Effector memory CD8-positive, alpha-beta T cell (primary cell): Measurements from ENCODE around the gene PPP1R3F.
A peak's percentile ranks its signal among the peaks of the same experiment; 100 is the strongest.
"Not testable (repeated sequence)": the region's sequence is repeated elsewhere in the genome, so short reads cannot be mapped to it uniquely, and the experiment has no call there.

Experiments used
- ATAC-seq: fragments of 150-1000 bp; cut with Tn5 transposase; replicated peaks from 2 replicates; pipeline ENCODE4 v1.10.0; 2021; ENCODE audit warnings: mild to moderate bottlenecking, moderate library complexity
- DNase-seq, 3 experiments: peaks; one replicate each; pipeline ENCODE4 v3.0.0; 2021
- H3K27ac Mint-ChIP-seq, 2 donors: one replicate each; pipeline ENCODE4 v1.8.0; 2022; ENCODE audit warnings: mild to moderate bottlenecking in 2 of 2, mixed read lengths in 2 of 2, moderate library complexity in 2 of 2
- H3K27me3 Mint-ChIP-seq, 2 donors: one replicate each; pipeline ENCODE4 v1.8.0; 2022; ENCODE audit warnings: mixed read lengths in 2 of 2
- H3K36me3 Mint-ChIP-seq: one replicate; pipeline ENCODE4 v1.8.0; 2022; ENCODE audit warnings: mild to moderate bottlenecking, moderate library complexity, mixed read lengths; ENCODE audit not compliant: insufficient read depth
- H3K4me1 Mint-ChIP-seq, 2 donors: one replicate each; pipeline ENCODE4 v1.8.0; 2022; ENCODE audit warnings: low read depth in 2 of 2, mixed read lengths in 2 of 2
- H3K4me3 Mint-ChIP-seq, 2 donors: one replicate each; pipeline ENCODE4 v1.8.0; 2022; ENCODE audit warnings: mild to moderate bottlenecking in 2 of 2, mixed read lengths in 2 of 2, moderate library complexity in 2 of 2
- H3K9me3 Mint-ChIP-seq, 2 donors: one replicate each; pipeline ENCODE4 v1.8.0; 2022; ENCODE audit warnings: mixed read lengths in 2 of 2

The PPP1R3F gene

DNA sequence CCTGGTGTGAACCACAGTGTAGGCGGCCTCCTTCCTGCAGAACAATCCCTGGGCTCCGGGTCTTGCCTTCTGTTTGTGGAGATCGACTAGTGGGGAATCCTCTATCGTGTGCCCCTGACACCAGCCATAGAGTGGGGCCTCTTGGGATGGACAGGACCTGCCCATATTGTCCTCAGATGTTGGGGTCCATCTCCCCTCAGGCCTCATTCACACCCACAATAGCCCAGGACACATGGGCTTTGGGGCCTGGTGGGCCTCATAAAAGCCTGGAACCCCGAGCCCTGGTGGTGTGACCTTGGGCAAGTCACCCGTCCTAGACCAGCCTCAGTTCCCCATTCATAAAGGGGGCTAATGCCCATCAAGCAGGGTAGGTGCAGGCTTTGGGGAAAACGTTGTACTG lies 20.6 kb downstream of the PPP1R3F start:
- Mint-ChIP-seq H3K27ac (no peak overlapping the region), H3K9me3 (no peaks in the 10 kb centered on the region)

DNA sequence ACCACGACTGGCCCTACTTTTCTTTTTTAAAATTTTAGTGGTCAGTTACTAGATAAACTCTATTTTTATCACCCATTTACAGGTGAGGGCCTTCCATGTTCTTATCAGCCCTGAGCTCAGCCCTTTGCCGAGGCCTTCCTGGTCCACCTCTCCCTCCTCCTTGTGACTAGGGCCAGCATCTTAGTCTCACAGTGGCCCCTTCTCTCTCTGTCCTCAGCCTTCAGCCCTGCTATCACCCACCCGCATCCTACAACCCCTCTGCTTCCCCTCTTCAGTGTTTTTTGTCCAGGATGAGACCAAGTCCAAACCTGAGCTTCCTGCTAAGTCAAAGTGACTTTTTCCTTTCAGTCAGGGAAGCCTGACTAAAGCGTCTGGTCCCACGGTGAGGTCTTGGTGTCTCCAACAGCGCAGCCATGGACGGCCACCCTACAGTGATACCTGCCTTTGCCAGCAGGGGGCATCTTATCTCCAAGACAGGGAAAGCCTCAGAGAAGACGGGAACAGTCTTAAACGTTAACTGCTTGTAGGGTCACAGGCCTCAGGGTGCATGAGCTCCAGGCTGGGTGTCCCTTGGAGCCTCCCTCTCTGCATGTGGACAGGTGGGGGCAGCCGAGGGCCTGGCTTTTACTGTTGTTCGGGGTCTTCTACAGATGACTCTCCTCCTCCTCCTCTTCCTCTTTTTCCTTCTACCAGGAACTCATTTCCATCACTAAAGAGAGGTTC lies 22.2 kb downstream of the PPP1R3F start:
- H3K4me3 Mint-ChIP-seq: peak overlapping the region in 1 of 2 donors; percentile 33
- peak overlapping the region in 1 of 2 donors; percentile 74 for H3K27ac Mint-ChIP-seq

More for the DNA sequence above, 20.6 kb downstream of the PPP1R3F start:
- peaks cover 3% of the 10 kb centered on the region for H3K36me3 Mint-ChIP-seq
- ATAC-seq: no peak
- no peaks in the 10 kb centered on the region for H3K27me3 Mint-ChIP-seq
- no peak for DNase-seq
- no peak overlapping the region for H3K4me3 Mint-ChIP-seq
- peaks cover 20 to 26% of the 10 kb centered on the region in 2 donors for H3K4me1 Mint-ChIP-seq

GRCh38 chrX:49292400-49293362 lies 23.1 kb downstream of the PPP1R3F start:
- H3K4me3 Mint-ChIP-seq: peak overlapping the region in 1 of 2 donors; percentile 33
- H3K9me3 Mint-ChIP-seq: no peaks in the 10 kb centered on the region
- no peaks in the 10 kb centered on the region for H3K27me3 Mint-ChIP-seq
- DNase-seq (no peak), ATAC-seq (no peak)
- no peaks in the 10 kb centered on the region for H3K36me3 Mint-ChIP-seq
- peaks cover 18 to 20% of the 10 kb centered on the region in 2 donors for H3K4me1 Mint-ChIP-seq
- peak overlapping the region in 1 of 2 donors; percentile 74 for H3K27ac Mint-ChIP-seq

More for the DNA sequence above, 22.2 kb downstream of the PPP1R3F start:
- Mint-ChIP-seq H3K36me3 (no peaks in the 10 kb centered on the region), H3K4me1 (peaks cover 20 to 26% of the 10 kb centered on the region in 2 donors), H3K9me3 (no peaks in the 10 kb centered on the region), H3K27me3 (no peaks in the 10 kb centered on the region)
- ATAC-seq (peak; percentile 81), DNase-seq (peak; percentile 56 to 69 (median 60))

DNA sequence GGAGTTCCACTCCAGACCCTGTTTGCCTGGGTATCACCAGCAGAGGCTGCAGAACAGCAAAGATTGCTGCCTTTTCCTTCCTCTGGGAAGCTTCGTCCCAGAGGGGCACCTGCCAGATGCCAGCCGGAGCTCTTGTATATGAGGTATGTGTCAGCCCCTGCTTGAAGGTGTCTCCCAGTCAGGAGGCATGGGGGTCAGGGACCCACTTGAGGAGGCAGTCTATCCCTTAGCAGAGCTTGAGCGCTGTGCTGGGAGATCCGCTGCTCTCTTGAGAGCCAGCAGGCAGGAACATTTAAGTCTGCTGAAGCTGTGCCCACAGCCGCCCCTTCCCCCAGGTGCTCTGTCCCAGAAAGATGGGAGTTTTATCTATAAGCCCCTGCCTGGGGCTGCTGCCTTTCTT lies 29.7 kb downstream of the PPP1R3F start:
- H3K4me1 Mint-ChIP-seq, H3K27me3 Mint-ChIP-seq, H3K4me3 Mint-ChIP-seq, H3K36me3 Mint-ChIP-seq, ATAC-seq, DNase-seq, H3K9me3 Mint-ChIP-seq, H3K27ac Mint-ChIP-seq: not testable (repeated sequence)

DNA sequence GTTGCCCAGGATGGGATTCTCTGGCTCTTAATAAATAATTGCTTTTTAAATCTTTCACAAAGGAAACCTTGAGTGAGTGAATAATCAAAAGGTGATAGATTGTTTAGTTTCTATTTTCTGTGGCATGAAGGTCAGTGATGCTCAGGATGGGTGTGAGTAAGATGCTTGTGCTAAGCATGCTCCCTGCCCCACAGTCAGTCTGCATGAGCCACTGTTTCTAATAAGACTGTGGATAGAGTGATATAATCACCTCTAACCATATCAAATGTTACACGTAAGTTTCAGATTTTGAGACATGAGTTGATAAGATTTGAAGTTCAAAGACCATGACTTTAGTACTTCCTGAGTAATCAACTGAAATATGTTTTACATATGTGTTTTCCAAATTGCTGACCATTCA lies 31.1 kb downstream of the PPP1R3F start:
- no peak for DNase-seq
- Mint-ChIP-seq H3K27ac (no peak overlapping the region), H3K4me1 (no peaks in the 10 kb centered on the region), H3K9me3 (no peaks in the 10 kb centered on the region), H3K4me3 (no peak overlapping the region), H3K27me3 (no peaks in the 10 kb centered on the region), H3K36me3 (peaks cover 2% of the 10 kb centered on the region)
- no peak for ATAC-seq

- no peak within 1 kb of the TSS for H3K27ac Mint-ChIP-seq
- ATAC-seq (no peak), DNase-seq (no peak)
- H3K27me3 Mint-ChIP-seq: no peaks in the 10 kb centered on the region
- peaks cover 1 to 2% of the 10 kb centered on the region in 2 donors for H3K4me1 Mint-ChIP-seq
- H3K36me3 Mint-ChIP-seq: peaks cover 2% of the 10 kb centered on the region
- no peak within 1 kb of the TSS for H3K4me3 Mint-ChIP-seq
- H3K9me3 Mint-ChIP-seq: no peaks in the 10 kb centered on the region
These were observed 33.8 kb downstream of the PPP1R3F start, which contains the start of gene GAGE10 for GRCh38 chrX:49303346-49303745. Gene GAGE10 (plus strand): TSS chrX:49303646. CDS start chrX:49304860, 1,214 bp downstream.

DNA sequence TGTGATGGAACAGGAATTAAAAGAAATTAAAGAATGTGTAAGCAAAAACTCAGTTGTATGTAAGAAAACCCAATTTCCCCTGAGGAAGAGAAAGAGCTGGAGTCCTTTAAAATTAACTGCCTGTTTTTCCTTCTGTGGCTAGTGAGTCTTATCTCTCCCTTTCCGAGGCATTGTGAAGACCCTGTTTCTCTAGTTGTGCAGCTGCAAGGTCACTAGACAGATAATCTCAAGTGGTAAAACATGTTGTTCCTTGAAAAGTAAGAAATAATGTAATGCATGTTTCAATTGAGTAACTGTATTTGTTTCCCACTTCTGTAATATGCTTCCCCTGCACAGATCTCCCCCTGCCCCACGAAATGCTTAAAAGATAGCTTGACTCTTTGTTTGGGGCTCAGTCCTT lies 38.2 kb downstream of the PPP1R3F start:
- not testable (repeated sequence) for H3K4me3 Mint-ChIP-seq, DNase-seq, H3K36me3 Mint-ChIP-seq, H3K27ac Mint-ChIP-seq, H3K27me3 Mint-ChIP-seq, H3K9me3 Mint-ChIP-seq, ATAC-seq
- peaks cover 21% of the 10 kb centered on the region in 2 donors for H3K4me1 Mint-ChIP-seq

DNA sequence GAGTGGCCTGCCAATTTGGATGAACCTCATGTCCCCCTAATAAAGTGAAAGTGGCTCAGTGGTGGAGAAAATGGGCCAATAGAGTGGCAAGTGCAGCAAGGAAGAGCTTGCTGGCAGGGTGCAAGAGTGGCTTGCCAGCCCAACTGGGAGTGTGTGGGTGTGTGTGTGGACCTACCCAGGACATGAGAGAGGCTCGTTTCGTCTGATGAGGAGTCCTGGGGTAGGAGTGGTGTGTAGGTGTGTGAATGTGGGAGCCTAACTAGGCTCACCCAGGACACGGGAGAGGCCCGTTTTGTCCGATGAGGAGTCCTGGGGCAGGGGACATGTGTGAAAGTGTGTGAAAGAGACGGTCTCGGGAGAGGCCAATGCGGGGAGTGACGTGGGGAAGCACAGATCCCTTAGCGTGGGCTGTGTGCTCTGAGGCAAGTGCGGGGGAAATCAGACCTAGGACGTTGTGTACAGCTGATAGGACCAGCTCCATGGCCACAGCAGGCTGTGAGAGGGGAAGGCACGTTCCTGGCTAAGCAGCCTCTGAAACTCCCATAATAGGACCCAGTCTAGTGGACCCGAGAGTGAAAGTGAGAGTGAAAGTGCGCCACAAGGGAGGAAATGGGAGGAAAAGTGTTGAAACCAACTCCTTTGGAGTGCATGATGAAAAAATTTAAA lies 39.1 kb downstream of the PPP1R3F start:
- DNase-seq (peak in 1 of 3 experiments; percentile 1), ATAC-seq (peak; percentile 51)
- no peaks in the 10 kb centered on the region for H3K9me3 Mint-ChIP-seq
- peak overlapping the region; percentile 82 to 87 for H3K4me3 Mint-ChIP-seq
- H3K27ac Mint-ChIP-seq: peak overlapping the region; percentile 77 to 94
- no peaks in the 10 kb centered on the region for H3K36me3 Mint-ChIP-seq
- H3K27me3 Mint-ChIP-seq: no peaks in the 10 kb centered on the region
- H3K4me1 Mint-ChIP-seq: peaks cover 21% of the 10 kb centered on the region in 2 donors

DNA sequence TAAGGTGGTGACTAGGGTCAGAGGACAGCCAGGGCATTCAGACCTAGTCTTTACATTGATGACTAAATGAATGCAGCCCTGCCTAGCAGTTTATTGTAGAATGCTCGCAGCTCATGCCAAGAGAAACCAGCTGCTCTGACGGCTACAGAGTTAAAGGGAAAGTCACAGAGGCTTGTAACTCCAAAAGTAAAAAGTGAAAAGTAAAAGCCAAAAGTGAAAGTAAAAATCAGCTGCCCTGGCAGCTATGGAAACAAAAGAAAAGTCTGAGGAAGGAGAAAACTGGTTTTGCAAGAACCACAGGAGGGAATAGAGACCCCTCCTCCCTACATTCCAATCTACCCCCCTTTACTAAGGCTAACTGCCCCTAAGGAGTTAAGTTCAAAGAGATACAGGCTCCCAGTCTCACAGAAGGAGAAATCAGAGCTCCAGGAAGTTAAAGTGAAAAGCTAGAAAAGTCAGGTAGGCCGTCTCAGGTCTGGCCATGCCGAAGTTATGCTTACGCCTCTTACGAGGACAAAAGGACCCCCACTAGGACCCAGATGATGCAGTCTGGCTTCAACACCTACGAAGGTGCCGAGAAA lies 39.9 kb downstream of the PPP1R3F start:
- H3K27me3 Mint-ChIP-seq: no peaks in the 10 kb centered on the region
- no peaks in the 10 kb centered on the region for H3K36me3 Mint-ChIP-seq
- H3K4me1 Mint-ChIP-seq: peaks cover 21% of the 10 kb centered on the region in 2 donors
- DNase-seq (peak; percentile 8 to 29 (median 20)), ATAC-seq (peak; percentile 83)
- H3K27ac Mint-ChIP-seq: peak overlapping the region; percentile 77 to 94
- H3K4me3 Mint-ChIP-seq: peak overlapping the region; percentile 82 to 87
- H3K9me3 Mint-ChIP-seq: no peaks in the 10 kb centered on the region

DNA sequence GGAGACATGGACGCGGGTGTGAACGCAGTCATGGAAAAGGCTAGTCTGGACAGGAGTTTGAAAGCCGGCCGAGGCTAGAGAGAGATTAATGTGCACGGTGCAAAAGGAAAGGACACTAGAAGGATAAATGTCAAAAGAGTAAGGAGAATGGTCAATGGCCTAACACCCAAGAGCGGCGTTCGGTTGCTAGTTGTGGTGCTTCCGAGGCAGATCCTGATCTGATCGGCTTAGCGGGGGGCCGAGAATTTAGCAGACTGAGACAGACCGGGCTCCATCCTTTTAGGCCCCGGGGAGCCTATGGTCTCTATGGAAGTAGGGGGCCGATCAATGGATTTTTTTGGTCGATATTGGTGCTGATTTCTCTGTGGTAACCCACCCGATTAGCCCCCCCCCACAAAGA lies 40.8 kb downstream of the PPP1R3F start:
- H3K4me3 Mint-ChIP-seq: peak overlapping the region in 1 of 2 donors; percentile 82
- H3K36me3 Mint-ChIP-seq: no peaks in the 10 kb centered on the region
- DNase-seq (no peak), ATAC-seq (no peak)
- no peaks in the 10 kb centered on the region for H3K9me3 Mint-ChIP-seq
- peaks cover 21% of the 10 kb centered on the region in 2 donors for H3K4me1 Mint-ChIP-seq
- peak overlapping the region; percentile 77 to 94 for H3K27ac Mint-ChIP-seq
- no peaks in the 10 kb centered on the region for H3K27me3 Mint-ChIP-seq

DNA sequence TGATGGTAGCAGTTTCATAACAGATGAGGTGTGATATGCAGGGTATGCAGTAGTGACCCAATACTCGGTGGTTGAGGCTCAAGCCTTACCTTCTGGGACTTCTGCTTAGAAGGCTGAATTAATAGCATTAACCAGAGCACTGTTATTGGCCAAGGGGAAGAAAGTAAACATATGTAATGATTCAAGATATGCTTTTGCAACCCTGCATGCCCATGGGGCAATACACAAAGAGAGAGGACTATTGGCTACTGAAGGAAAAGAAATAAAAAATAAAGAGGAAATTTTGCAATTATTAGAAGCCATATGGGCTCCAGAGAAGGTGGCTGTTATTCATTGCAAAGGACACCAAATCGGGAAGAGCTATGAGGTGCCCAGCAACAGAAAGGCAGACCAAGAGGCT lies 42.6 kb downstream of the PPP1R3F start:
- Mint-ChIP-seq H3K36me3 (no peaks in the 10 kb centered on the region), H3K27ac (no peak overlapping the region), H3K4me1 (peaks cover 21% of the 10 kb centered on the region in 2 donors), H3K4me3 (no peak overlapping the region), H3K27me3 (no peaks in the 10 kb centered on the region), H3K9me3 (no peaks in the 10 kb centered on the region)
- ATAC-seq: no peak
- no peak for DNase-seq

GRCh38 chrX:49316085-49316484 lies 46.5 kb downstream of the PPP1R3F start:
- DNase-seq (no peak), ATAC-seq (no peak)
- no peaks in the 10 kb centered on the region for H3K9me3 Mint-ChIP-seq
- H3K4me1 Mint-ChIP-seq: no peaks in the 10 kb centered on the region
- no peak overlapping the region for H3K27ac Mint-ChIP-seq
- H3K36me3 Mint-ChIP-seq: no peaks in the 10 kb centered on the region
- H3K27me3 Mint-ChIP-seq: no peaks in the 10 kb centered on the region
- H3K4me3 Mint-ChIP-seq: no peak overlapping the region

DNA sequence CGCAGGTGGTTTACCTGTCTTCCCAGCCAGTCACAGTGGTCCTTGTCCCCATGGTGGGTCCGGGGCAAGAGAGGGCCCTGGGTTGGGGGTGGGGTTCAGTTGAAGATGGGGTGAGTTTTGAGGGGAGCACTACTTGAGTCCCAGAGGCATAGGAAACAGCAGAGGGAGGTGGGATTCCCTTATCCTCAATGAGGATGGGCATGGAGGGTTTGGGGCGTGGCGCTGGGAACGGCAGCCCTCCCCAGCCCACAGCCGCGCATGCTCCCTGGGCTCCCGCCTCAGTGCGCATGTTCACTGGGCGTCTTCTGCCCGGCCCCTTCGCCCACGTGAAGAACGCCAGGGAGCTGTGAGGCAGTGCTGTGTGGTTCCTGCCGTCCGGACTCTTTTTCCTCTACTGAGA lies 52.1 kb downstream of the PPP1R3F start, which contains the start of gene GAGE12J:
Gene GAGE12J, plus strand, starts transcription at position 301 of the 400 bp plus-strand sequence. CDS start 1,157 bp downstream, outside the sequence.
- not testable (repeated sequence) for DNase-seq, H3K4me1 Mint-ChIP-seq, H3K36me3 Mint-ChIP-seq, H3K27ac Mint-ChIP-seq, H3K27me3 Mint-ChIP-seq, H3K9me3 Mint-ChIP-seq, H3K4me3 Mint-ChIP-seq, ATAC-seq
